ENCODE measurements around the gene CCL8. TPM values are rescaled to one million over a fixed set of nuclear protein-coding genes. Genes with fewer than 3 reads are reported as not detected.
"Not testable (repeated sequence)": the region's sequence is repeated elsewhere in the genome, so short reads cannot be mapped to it uniquely, and the experiment has no call there.

Gene CCL8
- total and polyA plus RNA-seq, 7 donors, result 1.6 to 12.5 (median 4.5) TPM; not detected in 3

DNA sequence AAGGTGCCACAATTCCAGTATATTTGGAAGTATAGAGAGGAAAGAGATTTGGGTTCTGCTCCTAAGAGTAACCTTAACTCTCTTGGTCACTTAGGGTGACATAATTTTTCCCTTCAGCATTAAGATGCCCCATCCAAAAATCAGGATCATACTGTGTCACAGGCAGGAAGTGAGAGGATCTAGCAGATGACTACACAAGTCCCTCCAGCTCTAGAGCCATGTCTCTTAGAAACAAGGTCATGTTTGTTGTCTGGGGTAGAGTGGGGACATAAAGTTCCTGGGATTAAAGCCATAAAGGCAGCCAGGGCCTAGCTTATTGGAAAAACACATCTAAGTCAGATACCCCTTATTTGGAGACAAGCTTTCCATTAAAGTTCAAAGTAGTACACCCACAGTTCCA is 2.7 kb downstream of the CCL8 start:
- Histone ChIP-seq H3K4me3 (no peak overlapping the region), H3K4me1 (no peaks in the 10 kb centered on the region), H3K36me3 (no peaks in the 10 kb centered on the region), H3K27ac (peak overlapping the region in 1 of 4 donors; percentile 12), H3K27me3 (no peaks in the 10 kb centered on the region), H3K9me3 (peaks cover 0 to 4% (median 1%) of the 10 kb centered on the region in 4 donors)
- TF ChIP-seq EP300 (IDR thresholded peaks at IDR 0.05), result no peak
- peak in 2 of 4 donors; percentile 8 to 29 for TF ChIP-seq POLR2AphosphoS5 (IDR thresholded peaks at IDR 0.05)
- intact Hi-C loops (cut with DNase I), result no loop called here
- no peak for DNase-seq

DNA sequence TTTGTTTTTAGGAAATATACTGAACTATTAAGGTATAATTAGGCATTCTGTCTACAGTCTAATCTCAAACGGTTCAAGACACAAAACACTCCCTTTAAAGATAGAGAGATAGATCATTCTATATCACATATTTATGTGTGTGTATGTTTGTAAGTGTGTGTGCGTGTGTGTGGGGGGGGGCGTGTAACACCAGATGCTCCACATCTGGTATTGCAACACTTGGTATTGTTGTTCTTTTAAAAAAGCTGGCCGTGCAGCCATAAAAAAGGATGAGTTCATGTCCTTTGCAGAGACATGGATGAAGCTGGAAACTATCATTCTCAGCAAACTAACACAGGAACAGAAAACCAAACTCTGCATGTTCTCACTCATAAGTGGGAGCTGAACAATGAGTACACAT is 8.3 kb downstream of the CCL8 start:
- H3K4me3 ChIP-seq; H3K27me3 ChIP-seq; DNase-seq; H3K4me1 ChIP-seq; H3K36me3 ChIP-seq; H3K9me3 ChIP-seq; intact Hi-C loops (cut with DNase I): not testable (repeated sequence)
- 59 to 68% methylated on average over 4 of the region's 4 CpGs for WGBS, 2 donors
- H3K27ac ChIP-seq, result peak overlapping the region in 1 of 4 donors; percentile 21
- TF ChIP-seq POLR2AphosphoS5 (IDR thresholded peaks at IDR 0.05), result peak in 3 of 4 donors; percentile 52 to 77 (median 62)

DNA sequence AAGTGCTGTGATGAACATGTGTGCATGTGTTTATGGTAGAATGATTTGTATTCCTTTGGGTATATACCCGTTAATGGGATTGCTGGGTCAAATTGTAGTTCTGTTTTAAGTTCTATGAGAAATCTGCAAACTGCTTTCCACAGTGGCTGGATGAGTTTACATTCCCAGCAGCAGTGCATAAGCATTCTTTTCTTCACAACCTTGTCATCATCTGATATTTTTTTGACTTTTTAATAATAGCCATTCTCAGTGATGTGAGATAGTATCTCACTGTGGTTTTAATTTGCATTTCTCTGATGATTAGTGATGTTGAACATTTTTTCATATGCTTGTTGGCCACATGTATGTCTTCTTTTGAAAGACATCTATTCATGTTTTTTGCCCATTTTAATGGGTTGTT is 18.5 kb downstream of the CCL8 start:
- intact Hi-C loops (cut with DNase I), result no loop called here
- 58 to 63% methylated on average over 1 of the region's 1 CpG for WGBS, 2 donors
- no peak overlapping the region for H3K27ac ChIP-seq

DNA sequence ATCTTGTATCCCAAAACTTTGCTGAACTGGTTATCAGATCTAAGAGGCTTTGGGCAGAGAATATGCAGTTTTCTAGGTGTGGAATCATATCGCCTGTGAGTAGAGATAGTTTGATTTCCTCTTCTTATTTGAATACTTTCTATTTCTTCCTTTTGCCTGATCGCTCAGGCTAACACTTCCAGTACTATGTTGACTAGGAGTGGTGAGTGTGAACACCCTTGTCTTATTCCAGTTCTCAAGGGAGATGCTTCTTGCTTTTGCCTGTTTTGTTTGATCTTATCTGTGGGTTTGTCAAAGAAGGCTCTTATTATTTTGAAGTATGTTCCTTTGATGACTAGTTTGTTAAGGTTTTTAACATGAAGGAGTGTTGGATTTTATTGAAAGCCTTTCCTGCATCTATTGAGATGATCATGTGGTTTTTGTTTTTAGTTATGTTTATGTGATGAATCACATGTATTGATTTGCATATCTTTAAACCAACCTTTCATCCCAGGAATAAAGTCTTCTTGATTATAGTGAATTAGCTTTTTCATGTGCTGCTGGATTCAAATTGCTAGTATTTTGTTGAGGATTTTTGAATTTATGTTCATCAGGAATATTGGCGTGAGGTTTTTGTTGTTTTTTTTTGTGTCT is 20.0 kb downstream of the CCL8 start:
- Histone ChIP-seq H3K9me3 (peaks cover 0 to 1% (median 0%) of the 10 kb centered on the region in 4 donors), H3K4me3 (no peak overlapping the region), H3K27me3 (no peaks in the 10 kb centered on the region), H3K27ac (no peak overlapping the region), H3K4me1 (no peaks in the 10 kb centered on the region), H3K36me3 (no peaks in the 10 kb centered on the region)
- no peak for DNase-seq
- TF ChIP-seq, protein P1, sequence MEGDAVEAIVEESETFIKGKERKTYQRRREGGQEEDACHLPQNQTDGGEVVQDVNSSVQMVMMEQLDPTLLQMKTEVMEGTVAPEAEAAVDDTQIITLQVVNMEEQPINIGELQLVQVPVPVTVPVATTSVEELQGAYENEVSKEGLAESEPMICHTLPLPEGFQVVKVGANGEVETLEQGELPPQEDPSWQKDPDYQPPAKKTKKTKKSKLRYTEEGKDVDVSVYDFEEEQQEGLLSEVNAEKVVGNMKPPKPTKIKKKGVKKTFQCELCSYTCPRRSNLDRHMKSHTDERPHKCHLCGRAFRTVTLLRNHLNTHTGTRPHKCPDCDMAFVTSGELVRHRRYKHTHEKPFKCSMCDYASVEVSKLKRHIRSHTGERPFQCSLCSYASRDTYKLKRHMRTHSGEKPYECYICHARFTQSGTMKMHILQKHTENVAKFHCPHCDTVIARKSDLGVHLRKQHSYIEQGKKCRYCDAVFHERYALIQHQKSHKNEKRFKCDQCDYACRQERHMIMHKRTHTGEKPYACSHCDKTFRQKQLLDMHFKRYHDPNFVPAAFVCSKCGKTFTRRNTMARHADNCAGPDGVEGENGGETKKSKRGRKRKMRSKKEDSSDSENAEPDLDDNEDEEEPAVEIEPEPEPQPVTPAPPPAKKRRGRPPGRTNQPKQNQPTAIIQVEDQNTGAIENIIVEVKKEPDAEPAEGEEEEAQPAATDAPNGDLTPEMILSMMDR (IDR thresholded peaks at IDR 0.05), result no peak
- no peak for TF ChIP-seq POLR2A (IDR thresholded peaks at IDR 0.05)
- no peak for TF ChIP-seq POLR2AphosphoS5 (IDR thresholded peaks at IDR 0.05)
- TF ChIP-seq EP300 (IDR thresholded peaks at IDR 0.05), result no peak
- intact Hi-C loops (cut with DNase I), result no loop called here
- 79 to 88% methylated on average over 3 of the region's 3 CpGs for WGBS, 2 donors

More for the DNA sequence above, 18.5 kb downstream of the CCL8 start:
- Histone ChIP-seq H3K36me3 (no peaks in the 10 kb centered on the region), H3K4me1 (no peaks in the 10 kb centered on the region), H3K27me3 (no peaks in the 10 kb centered on the region), H3K9me3 (peaks cover 0 to 1% (median 0%) of the 10 kb centered on the region in 4 donors), H3K4me3 (no peak overlapping the region)
- DNase-seq, result no peak
- TF ChIP-seq POLR2A (IDR thresholded peaks at IDR 0.05), result no peak
- TF ChIP-seq, protein P1 (IDR thresholded peaks at IDR 0.05), result no peak

DNA sequence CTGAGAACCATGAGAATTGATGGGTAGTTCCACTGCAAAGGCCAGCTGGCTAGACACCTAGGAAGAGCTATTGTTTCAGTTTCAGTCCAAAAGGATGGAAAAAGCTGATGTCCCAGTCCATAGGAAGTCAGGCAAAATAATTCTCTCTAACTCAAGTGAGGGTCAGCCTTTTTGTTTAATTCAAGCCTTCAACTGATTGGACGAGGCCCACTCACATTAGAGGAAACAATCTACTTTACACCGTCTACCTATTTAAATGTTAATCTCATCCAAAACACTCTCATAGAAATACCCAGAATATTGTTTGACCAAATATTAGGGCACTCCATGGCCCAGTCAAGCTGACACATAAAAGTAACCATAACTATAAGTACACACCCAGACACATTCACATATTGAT is 22.7 kb downstream of the CCL8 start:
- WGBS, 2 donors, result 66 to 92% methylated on average over 2 of the region's 2 CpGs

DNA sequence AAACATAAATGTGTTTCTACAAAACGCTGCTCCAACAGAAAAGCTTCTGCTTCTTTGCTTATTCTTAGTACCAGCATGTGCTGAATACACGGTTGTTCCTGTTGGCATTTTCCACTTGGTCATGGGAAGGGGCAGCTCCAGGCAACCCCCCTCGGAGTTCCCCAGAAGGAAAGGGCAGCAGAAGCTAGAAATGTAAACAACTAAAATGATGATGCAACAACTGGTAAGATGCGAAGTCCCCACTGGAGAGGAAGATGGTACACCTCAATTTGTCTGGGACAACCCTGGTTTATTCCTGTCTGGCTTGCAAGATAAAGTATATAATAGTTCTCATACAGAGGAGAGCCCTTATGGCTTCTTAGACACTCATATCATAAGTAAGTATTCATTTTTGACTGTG is 27.8 kb downstream of the CCL8 start:
- no peaks in the 10 kb centered on the region for H3K36me3 ChIP-seq
- no peaks in the 10 kb centered on the region for H3K4me1 ChIP-seq
- H3K27ac ChIP-seq, result no peak overlapping the region
- no peak for DNase-seq
- intact Hi-C loops (cut with DNase I), result no loop called here
- H3K9me3 ChIP-seq, result no peaks in the 10 kb centered on the region
- no peaks in the 10 kb centered on the region for H3K27me3 ChIP-seq
- TF ChIP-seq POLR2A (IDR thresholded peaks at IDR 0.05), result no peak
- WGBS, 2 donors, result 60 to 69% methylated on average over 4 of the region's 4 CpGs
- H3K4me3 ChIP-seq, result no peak overlapping the region

More for the DNA sequence above, 22.7 kb downstream of the CCL8 start:
- Histone ChIP-seq H3K27ac (no peak overlapping the region), H3K4me3 (no peak overlapping the region), H3K36me3 (no peaks in the 10 kb centered on the region), H3K4me1 (no peaks in the 10 kb centered on the region), H3K9me3 (no peaks in the 10 kb centered on the region), H3K27me3 (no peaks in the 10 kb centered on the region)
- no peak for TF ChIP-seq POLR2AphosphoS5 (IDR thresholded peaks at IDR 0.05)
- TF ChIP-seq POLR2A (IDR thresholded peaks at IDR 0.05), result no peak
- intact Hi-C loops (cut with DNase I), result no loop called here
- no peak for DNase-seq

DNA sequence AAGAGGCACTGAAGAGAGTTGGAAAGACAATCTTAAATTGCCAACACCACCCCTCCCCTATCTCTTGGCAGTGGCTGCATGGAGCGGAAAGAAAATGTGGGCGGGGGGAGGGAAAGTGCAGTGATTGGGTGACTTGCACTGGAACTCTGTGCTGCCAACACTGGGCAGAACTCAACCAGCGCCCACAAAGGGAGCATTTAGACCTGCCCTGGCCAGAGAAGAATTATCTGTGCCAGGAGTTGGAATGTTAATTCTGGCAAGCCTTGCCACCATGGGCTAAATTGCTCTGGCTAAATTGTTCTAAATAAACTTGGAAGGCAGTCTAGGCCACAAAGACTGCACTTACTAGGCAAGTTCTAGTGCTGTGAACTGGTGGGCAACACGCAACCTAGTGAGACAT is 30.5 kb downstream of the CCL8 start:
- intact Hi-C loops (cut with DNase I), result loop anchor here (10.0 kb wide), 1 partner anchor 65 kb away; the partner anchor contains the start of gene CCL11
- WGBS, 2 donors, result 73 to 81% methylated on average over 4 of the region's 4 CpGs
- H3K4me3 ChIP-seq, result no peak overlapping the region
- H3K27me3 ChIP-seq, result no peaks in the 10 kb centered on the region
- TF ChIP-seq, protein P1 (IDR thresholded peaks at IDR 0.05), result no peak
- no peak for TF ChIP-seq POLR2AphosphoS5 (IDR thresholded peaks at IDR 0.05)
- H3K27ac ChIP-seq, result no peak overlapping the region
- no peaks in the 10 kb centered on the region for H3K9me3 ChIP-seq
- H3K4me1 ChIP-seq, result no peaks in the 10 kb centered on the region
- DNase-seq, result no peak
- H3K36me3 ChIP-seq, result no peaks in the 10 kb centered on the region

Measured in sigmoid colon (tissue), 7 donors.